AG08395 (cell line): ENCODE results near the gene PRR14L.
A peak's percentile ranks its signal among the peaks of the same experiment; 100 is the strongest.
"Not testable (repeated sequence)": the region's sequence is repeated elsewhere in the genome, so short reads cannot be mapped to it uniquely, and the experiment has no call there.

Experiments used
- DNase-seq: peaks from one replicate; pipeline ENCODE4 v3.0.0; 2012; ENCODE audit warnings: mixed read lengths, low spot score

Gene PRR14L

GRCh38 chr22:31749636-31750364, at the start of gene PRR14L:
Gene PRR14L (minus strand): TSS chr22:31750132. CDS start chr22:31738860, 11,272 bp downstream.
- DNase-seq: peak; percentile 96

- not testable (repeated sequence) for DNase-seq
These were observed 49.4 kb upstream of the PRR14L start for GRCh38 chr22:31799358-31799757.

- DNase-seq: no peak
These were observed 40.3 kb upstream of the PRR14L start for GRCh38 chr22:31790240-31790639.

GRCh38 chr22:31789803-31790202, 39.9 kb upstream of the PRR14L start:
- no peak for DNase-seq

- DNase-seq: no peak
These were observed 26.3 kb upstream of the PRR14L start for GRCh38 chr22:31776231-31776630.

GRCh38 chr22:31773416-31773815, 23.5 kb upstream of the PRR14L start:
- DNase-seq: no peak

- DNase-seq: no peak
These were observed 18.6 kb upstream of the PRR14L start for GRCh38 chr22:31768422-31769059.

GRCh38 chr22:31764785-31765184, 14.9 kb upstream of the PRR14L start:
- no peak for DNase-seq

GRCh38 chr22:31758860-31759259, 8.9 kb upstream of the PRR14L start:
- DNase-seq: not testable (repeated sequence)

- DNase-seq: no peak
These were observed 7.3 kb upstream of the PRR14L start for GRCh38 chr22:31757265-31757664.

- no peak for DNase-seq
These were observed 4.9 kb upstream of the PRR14L start for GRCh38 chr22:31754813-31755212.

- peak; percentile 97 for DNase-seq
These were observed 3.9 kb upstream of the PRR14L start, which contains the start of gene DEPDC5 for GRCh38 chr22:31753634-31754501. Gene DEPDC5 (plus strand): TSS chr22:31754019. CDS start chr22:31754922, 903 bp downstream.

- no peak for DNase-seq
These were observed 3.2 kb upstream of the PRR14L start for GRCh38 chr22:31753005-31753633.

- DNase-seq: no peak
These were observed 2.3 kb upstream of the PRR14L start for GRCh38 chr22:31752096-31752847.

GRCh38 chr22:31750365-31751284, 693 bp upstream of the PRR14L start:
- DNase-seq: no peak

GRCh38 chr22:31748490-31748889, 1.4 kb downstream of the PRR14L start:
- DNase-seq: no peak

GRCh38 chr22:31747441-31747840, 2.5 kb downstream of the PRR14L start:
- DNase-seq: no peak

GRCh38 chr22:31743871-31744270, 6.1 kb downstream of the PRR14L start:
- DNase-seq: no peak

GRCh38 chr22:31742682-31743081, 7.2 kb downstream of the PRR14L start:
- DNase-seq: no peak

- no peak for DNase-seq
These were observed 7.8 kb downstream of the PRR14L start for GRCh38 chr22:31742115-31742514.
